Kidney epithelial cell (primary cell): Measurements from ENCODE around the gene RIMS1. TPM values are rescaled to one million over a fixed set of nuclear protein-coding genes. Genes with fewer than 3 reads are reported as not detected.

ENCODE experiments used
- DNase-seq: peaks from one replicate; pipeline ENCODE4 v3.0.0-alpha.2; 2010; ENCODE audit warnings: low read depth
- H3K27me3 ChIP-seq: 2 replicates; pipeline ENCODE4 v1.6.0; 2011; ENCODE audit warnings: low read length; ENCODE audit not compliant: control insufficient read depth, insufficient read depth
- H3K36me3 ChIP-seq: 2 replicates; pipeline ENCODE4 v1.5.1; 2011; ENCODE audit warnings: low read length; ENCODE audit not compliant: control insufficient read depth, insufficient read depth
- H3K4me3 ChIP-seq: 2 replicates; pipeline ENCODE4 v1.5.1; 2011; ENCODE audit warnings: low read depth, mild to moderate bottlenecking, control low read depth, low read length
- total RNA-seq: library from RNA; depleted of rRNA; stranded (reverse); fragments of >200 nt; gene quantifications from 2 replicates; pipeline ENCODE4 v1.2.3, GENCODE V29; 2015
- TF ChIP-seq, protein P1 (sequence below): IDR thresholded peaks from 2 replicates; pipeline ENCODE4 v1.5.1; 2011; ENCODE audit warnings: mild to moderate bottlenecking, moderate library complexity, low read length, control low read depth, inconsistent platforms; ENCODE audit not compliant: insufficient read depth, poor library complexity, severe bottlenecking

RIMS1 gene
- total RNA-seq, 1 donor from 2014 or later, result 0.38 TPM

- Histone ChIP-seq H3K4me3 (no peak overlapping the region), H3K27me3 (no peaks in the 10 kb centered on the region), H3K36me3 (no peaks in the 10 kb centered on the region)
- TF ChIP-seq, protein P1, sequence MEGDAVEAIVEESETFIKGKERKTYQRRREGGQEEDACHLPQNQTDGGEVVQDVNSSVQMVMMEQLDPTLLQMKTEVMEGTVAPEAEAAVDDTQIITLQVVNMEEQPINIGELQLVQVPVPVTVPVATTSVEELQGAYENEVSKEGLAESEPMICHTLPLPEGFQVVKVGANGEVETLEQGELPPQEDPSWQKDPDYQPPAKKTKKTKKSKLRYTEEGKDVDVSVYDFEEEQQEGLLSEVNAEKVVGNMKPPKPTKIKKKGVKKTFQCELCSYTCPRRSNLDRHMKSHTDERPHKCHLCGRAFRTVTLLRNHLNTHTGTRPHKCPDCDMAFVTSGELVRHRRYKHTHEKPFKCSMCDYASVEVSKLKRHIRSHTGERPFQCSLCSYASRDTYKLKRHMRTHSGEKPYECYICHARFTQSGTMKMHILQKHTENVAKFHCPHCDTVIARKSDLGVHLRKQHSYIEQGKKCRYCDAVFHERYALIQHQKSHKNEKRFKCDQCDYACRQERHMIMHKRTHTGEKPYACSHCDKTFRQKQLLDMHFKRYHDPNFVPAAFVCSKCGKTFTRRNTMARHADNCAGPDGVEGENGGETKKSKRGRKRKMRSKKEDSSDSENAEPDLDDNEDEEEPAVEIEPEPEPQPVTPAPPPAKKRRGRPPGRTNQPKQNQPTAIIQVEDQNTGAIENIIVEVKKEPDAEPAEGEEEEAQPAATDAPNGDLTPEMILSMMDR, result no peak
- no peak for DNase-seq
These were observed 153.8 kb downstream of the RIMS1 start for GRCh38 chr6:72040111-72040510.

DNA sequence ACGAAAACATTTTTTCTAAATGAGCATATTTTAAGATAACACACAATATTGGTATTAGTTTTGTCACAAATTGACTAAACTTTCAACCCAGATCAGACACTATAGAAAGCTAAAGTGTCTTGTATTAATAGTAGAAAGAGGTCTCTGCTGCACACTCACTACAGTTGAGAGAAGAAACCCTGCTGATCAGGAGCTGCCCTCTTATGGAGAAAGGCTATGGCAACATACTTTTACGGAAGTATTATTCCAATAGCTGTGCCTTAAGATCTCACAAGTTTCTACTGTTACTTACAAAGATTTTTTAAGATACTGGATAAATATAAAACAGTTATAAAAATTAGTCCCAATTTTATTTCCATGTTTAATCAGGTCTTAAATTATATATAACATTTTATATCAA is 155.7 kb downstream of the RIMS1 start:
- TF ChIP-seq, protein P1, result peak; percentile 32
- no peak for DNase-seq

GRCh38 chr6:72048080-72048479 is 161.7 kb downstream of the RIMS1 start:
- TF ChIP-seq, protein P1, result no peak
- Histone ChIP-seq H3K27me3 (no peaks in the 10 kb centered on the region), H3K4me3 (no peak overlapping the region), H3K36me3 (no peaks in the 10 kb centered on the region)
- no peak for DNase-seq

More for the DNA sequence above, 155.7 kb downstream of the RIMS1 start:
- no peaks in the 10 kb centered on the region for H3K36me3 ChIP-seq
- H3K27me3 ChIP-seq, result no peaks in the 10 kb centered on the region
- H3K4me3 ChIP-seq, result no peak overlapping the region

DNA sequence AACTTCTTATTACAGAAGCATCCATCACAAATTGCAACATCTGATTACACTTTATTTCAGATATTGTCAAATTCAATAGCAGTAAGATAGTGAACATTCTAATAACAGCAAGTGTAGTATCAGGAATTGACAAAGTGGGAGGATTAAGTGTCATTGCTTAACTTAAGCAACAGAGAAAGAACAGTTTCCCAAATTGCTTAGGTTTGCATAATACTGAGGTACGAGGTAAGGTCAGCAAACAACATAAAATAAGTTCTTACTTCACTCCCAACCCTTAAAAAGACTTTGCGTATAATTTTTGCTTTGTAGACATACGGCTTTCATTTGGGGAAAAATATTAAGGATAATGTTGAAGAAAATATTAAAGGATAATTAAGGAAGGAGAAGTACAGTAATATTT is 163.0 kb downstream of the RIMS1 start:
- Histone ChIP-seq H3K4me3 (no peak overlapping the region), H3K36me3 (no peaks in the 10 kb centered on the region), H3K27me3 (no peaks in the 10 kb centered on the region)
- DNase-seq, result no peak
- TF ChIP-seq, protein P1, result no peak

GRCh38 chr6:72061286-72061685 is 174.9 kb downstream of the RIMS1 start:
- no peak for DNase-seq
- TF ChIP-seq, protein P1, result no peak
- H3K4me3 ChIP-seq, result no peak overlapping the region

GRCh38 chr6:72064399-72064975 is 178.1 kb downstream of the RIMS1 start:
- Histone ChIP-seq H3K4me3 (no peak overlapping the region), H3K36me3 (no peaks in the 10 kb centered on the region), H3K27me3 (no peaks in the 10 kb centered on the region)
- TF ChIP-seq, protein P1, result no peak
- no peak for DNase-seq

More at GRCh38 chr6:72061286-72061685, 174.9 kb downstream of the RIMS1 start:
- no peaks in the 10 kb centered on the region for H3K27me3 ChIP-seq
- no peaks in the 10 kb centered on the region for H3K36me3 ChIP-seq
